ENCODE results near the gene ZNF212. TPM values are rescaled to one million over a fixed set of nuclear protein-coding genes. Genes with fewer than 3 reads are reported as not detected.

ZNF212 gene
- total RNA-seq, 1 experiment from 2014 or later = 18.6 TPM

DNA sequence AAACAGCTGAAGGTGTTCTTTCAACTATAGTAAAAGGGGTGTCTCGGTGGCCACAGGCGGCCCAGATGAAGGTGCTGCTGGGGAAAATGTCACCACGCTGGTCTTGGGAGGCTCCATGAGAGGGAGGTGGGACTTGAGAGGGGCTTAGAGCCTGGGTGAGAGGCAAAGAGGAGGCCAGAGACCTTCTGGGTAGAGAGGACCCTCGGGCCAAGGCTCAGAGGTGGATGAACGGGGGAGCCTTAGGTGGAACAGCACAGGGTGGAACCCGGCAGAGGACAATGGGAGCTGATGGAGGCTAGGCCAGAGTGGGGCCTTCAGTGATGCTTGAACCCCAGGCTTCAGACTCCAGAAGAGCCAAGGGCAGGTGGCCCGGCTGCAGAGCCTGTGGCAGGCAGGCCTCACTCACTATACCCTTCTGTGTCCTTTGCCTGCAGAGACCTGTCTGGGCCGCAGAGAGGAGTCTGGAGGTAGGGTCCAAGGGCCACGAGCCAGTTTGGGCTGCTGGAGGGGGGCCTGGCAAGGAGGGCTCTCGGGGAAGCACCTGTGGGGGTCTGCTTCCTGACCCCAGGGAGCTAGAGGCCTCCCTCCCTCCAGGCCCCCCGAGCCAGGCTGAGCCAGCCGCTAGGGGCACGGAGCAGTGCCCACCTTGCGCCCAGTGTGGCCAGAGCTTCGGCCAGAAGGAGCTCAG, 54.6 kb downstream of the ZNF212 start:
- no peaks in the 10 kb centered on the region for H3K27me3 ChIP-seq (replicated peaks; ENCODE audit: control insufficient read depth, insufficient read depth, low read length)
- no peaks in the 10 kb centered on the region for H3K9me3 ChIP-seq
- POLR2A ChIA-PET = no interaction called here
- H3K27me3 Mint-ChIP-seq (ENCODE audit: insufficient read depth, unreplicated experiment) = no peaks in the 10 kb centered on the region
- no peaks in the 10 kb centered on the region for H3K36me3 ChIP-seq (ENCODE audit: control insufficient read depth, insufficient read depth, low read length)
- H3K4me3 ChIP-seq (ENCODE audit: low read depth, low read length) = no peak overlapping the region
- no peaks in the 10 kb centered on the region for H3K9me3 Mint-ChIP-seq (ENCODE audit: unreplicated experiment)
- DNase-seq = no peak
- BruUV-seq (replicated peaks) = no TSS peak
- no peak overlapping the region for H3K4me3 Mint-ChIP-seq (ENCODE audit: unreplicated experiment)
- no peak for TF ChIP-seq CTCF (IDR thresholded peaks at IDR 0.05; ENCODE audit: insufficient read depth in 1 of 2, low read depth in 1 of 2, low read length in 1 of 2, severe bottlenecking in 1 of 2, unreplicated experiment in 1 of 2)
- H3K4me1 Mint-ChIP-seq (ENCODE audit: low read depth, unreplicated experiment) = no peaks in the 10 kb centered on the region
- no peak overlapping the region for H3K27ac Mint-ChIP-seq (ENCODE audit: unreplicated experiment)
- intact Hi-C loops (cut with micrococcal nuclease; ENCODE audit: unreplicated experiment) = no loop called here
- no peaks in the 10 kb centered on the region for H3K36me3 Mint-ChIP-seq (ENCODE audit: insufficient read depth, unreplicated experiment)
- CTCF ChIA-PET = no interaction called here
- H3K4me1 ChIP-seq = no peaks in the 10 kb centered on the region

GRCh38 chr7:149294634-149295480, 55.4 kb downstream of the ZNF212 start:
- Mint-ChIP-seq H3K36me3 (ENCODE audit: insufficient read depth, unreplicated experiment) (no peaks in the 10 kb centered on the region), H3K4me1 (ENCODE audit: low read depth, unreplicated experiment) (no peaks in the 10 kb centered on the region), H3K27ac (ENCODE audit: unreplicated experiment) (no peak overlapping the region), H3K4me3 (ENCODE audit: unreplicated experiment) (no peak overlapping the region), H3K27me3 (ENCODE audit: insufficient read depth, unreplicated experiment) (peaks cover under 1% of the 10 kb centered on the region), H3K9me3 (ENCODE audit: unreplicated experiment) (no peaks in the 10 kb centered on the region)
- BruUV-seq (replicated peaks) = no TSS peak
- POLR2A ChIA-PET = no interaction called here
- DNase-seq = no peak
- Histone ChIP-seq H3K9me3 (no peaks in the 10 kb centered on the region), H3K4me3 (ENCODE audit: low read depth, low read length) (no peak overlapping the region), H3K4me1 (no peaks in the 10 kb centered on the region), H3K27me3 (replicated peaks; ENCODE audit: control insufficient read depth, insufficient read depth, low read length) (no peaks in the 10 kb centered on the region), H3K36me3 (ENCODE audit: control insufficient read depth, insufficient read depth, low read length) (no peaks in the 10 kb centered on the region)
- TF ChIP-seq CTCF (IDR thresholded peaks at IDR 0.05; ENCODE audit: insufficient read depth in 1 of 2, low read depth in 1 of 2, low read length in 1 of 2, severe bottlenecking in 1 of 2, unreplicated experiment in 1 of 2) = no peak
- CTCF ChIA-PET = interaction anchor here (1.0 kb wide), 1 partner anchor 15 kb away, joined by 3 read pairs; no protein-coding TSS in a partner anchor
- intact Hi-C loops (cut with micrococcal nuclease; ENCODE audit: unreplicated experiment) = no loop called here

- intact Hi-C loops (cut with micrococcal nuclease; ENCODE audit: unreplicated experiment) = no loop called here
- no peaks in the 10 kb centered on the region for H3K9me3 ChIP-seq
- no peaks in the 10 kb centered on the region for H3K27me3 ChIP-seq (replicated peaks; ENCODE audit: control insufficient read depth, insufficient read depth, low read length)
- POLR2A ChIA-PET = no interaction called here
- no peaks in the 10 kb centered on the region for H3K36me3 ChIP-seq (ENCODE audit: control insufficient read depth, insufficient read depth, low read length)
- CTCF ChIA-PET = interaction anchor here (1.0 kb wide), 1 partner anchor 15 kb away, joined by 3 read pairs; no protein-coding TSS in a partner anchor
- H3K4me3 ChIP-seq (ENCODE audit: low read depth, low read length) = no peak overlapping the region
- Mint-ChIP-seq H3K27ac (ENCODE audit: unreplicated experiment) (no peak overlapping the region), H3K4me1 (ENCODE audit: low read depth, unreplicated experiment) (no peaks in the 10 kb centered on the region), H3K27me3 (ENCODE audit: insufficient read depth, unreplicated experiment) (peaks cover 5% of the 10 kb centered on the region), H3K4me3 (ENCODE audit: unreplicated experiment) (no peak overlapping the region), H3K9me3 (ENCODE audit: unreplicated experiment) (no peaks in the 10 kb centered on the region), H3K36me3 (ENCODE audit: insufficient read depth, unreplicated experiment) (no peaks in the 10 kb centered on the region)
- no peak for TF ChIP-seq CTCF (IDR thresholded peaks at IDR 0.05; ENCODE audit: insufficient read depth in 1 of 2, low read depth in 1 of 2, low read length in 1 of 2, severe bottlenecking in 1 of 2, unreplicated experiment in 1 of 2)
- no peaks in the 10 kb centered on the region for H3K4me1 ChIP-seq
- no TSS peak for BruUV-seq (replicated peaks)
- no peak for DNase-seq
These were observed 56.0 kb downstream of the ZNF212 start for GRCh38 chr7:149295481-149295850.
